HEK293 (cell line): ENCODE results near the gene ETV7.
A peak's percentile ranks its signal among the peaks of the same experiment; 100 is the strongest.

Source experiments
- CTCF ChIA-PET: fragments of 350-600 bp; formaldehyde crosslinking; extraction: SDS; loops from one replicate; lab custom pipeline; 2021; ENCODE audit warnings: antibody characterized with exemption; lab: Yijun Ruan, JAX
- POLR2A ChIA-PET: fragments of 300-600 bp; formaldehyde crosslinking; extraction: SDS; loops from one replicate; lab custom pipeline; 2020; ENCODE audit warnings: antibody characterized with exemption, inconsistent platforms; lab: Yijun Ruan, JAX
- H3K27ac ChIP-seq: fragments of 200-500 bp; sonication (Bioruptor generic); 2 replicates; pipeline ENCODE4 v1.5.1; 2014; ENCODE audit warnings: low read depth, low read length, control low read depth, inconsistent platforms; ENCODE audit errors: extremely low read depth
- H3K36me3 ChIP-seq, 2 experiments: fragments of 200-500 bp in 1 of 2; sonication (Bioruptor generic) in 1 of 2; 1 replicate in 1 of 2; 2 replicates in 1 of 2; pipeline ENCODE4 v1.5.1; 2014 to 2017; ENCODE audit warnings: inconsistent platforms in 2 of 2, low read length in 2 of 2; ENCODE audit not compliant: control insufficient read depth in 2 of 2, insufficient read depth in 1 of 2
- H3K4me1 ChIP-seq: fragments of 200-500 bp; sonication (Bioruptor generic); 2 replicates; pipeline ENCODE4 v1.5.1; 2014; ENCODE audit warnings: mild to moderate bottlenecking, low read length, inconsistent platforms; ENCODE audit not compliant: control insufficient read depth, insufficient read depth
- H3K4me3 ChIP-seq: 2 replicates; pipeline ENCODE4 v1.5.1; 2011; ENCODE audit warnings: low read depth, mild to moderate bottlenecking, control low read depth, low read length, moderate library complexity
- H3K9me3 ChIP-seq: fragments of 200-500 bp; sonication (Bioruptor generic); 2 replicates; pipeline ENCODE4 v1.5.1; 2014; ENCODE audit warnings: low read depth, low read length, inconsistent platforms; ENCODE audit not compliant: control insufficient read depth, insufficient read depth
- FEZF1 ChIP-seq: fragments of 450-650 bp; formaldehyde crosslinking; IDR thresholded peaks from 2 replicates; pipeline ENCODE4 v1.5.1; 2016; ENCODE audit warnings: missing biosample characterization, missing genetic modification characterization
- KLF9 ChIP-seq: fragments of 450-650 bp; formaldehyde crosslinking; IDR thresholded peaks from 2 replicates; pipeline ENCODE4 v1.5.1; 2016; ENCODE audit warnings: missing biosample characterization, missing genetic modification characterization, low read depth
- PRDM2 ChIP-seq: fragments of 450-650 bp; formaldehyde crosslinking; IDR thresholded peaks from 2 replicates; pipeline ENCODE4 v1.5.1; 2016; ENCODE audit warnings: missing biosample characterization, missing genetic modification characterization, borderline replicate concordance
- SETDB1 ChIP-seq: IDR thresholded peaks from one replicate; pipeline ENCODE4 v1.6.1; 2017; ENCODE audit warnings: mild to moderate bottlenecking, low read length, moderate library complexity, mixed read lengths; ENCODE audit not compliant: insufficient read length
- SP7 ChIP-seq: fragments of 450-650 bp; formaldehyde crosslinking; IDR thresholded peaks from 2 replicates; pipeline ENCODE4 v1.5.1; 2016; ENCODE audit warnings: missing biosample characterization, missing genetic modification characterization
- YY1 ChIP-seq: fragments of 450-650 bp; formaldehyde crosslinking; IDR thresholded peaks from 2 replicates; pipeline ENCODE4 v1.5.1; 2018; ENCODE audit warnings: missing biosample characterization, missing genetic modification characterization
- ZBTB20 ChIP-seq: fragments of 450-650 bp; formaldehyde crosslinking; IDR thresholded peaks from 2 replicates; pipeline ENCODE4 v1.5.1; 2016; ENCODE audit warnings: missing biosample characterization, missing genetic modification characterization
- ZBTB48 ChIP-seq: fragments of 450-650 bp; formaldehyde crosslinking; IDR thresholded peaks from 2 replicates; pipeline ENCODE4 v1.5.1; 2016; ENCODE audit warnings: missing biosample characterization, missing genetic modification characterization
- ZFP37 ChIP-seq: fragments of 450-650 bp; formaldehyde crosslinking; IDR thresholded peaks from 2 replicates; pipeline ENCODE4 v1.5.1; 2016; ENCODE audit warnings: missing biosample characterization, missing genetic modification characterization
- ZFP41 ChIP-seq: fragments of 450-650 bp; formaldehyde crosslinking; IDR thresholded peaks from 2 replicates; pipeline ENCODE4 v1.5.1; 2016; ENCODE audit warnings: missing biosample characterization, missing genetic modification characterization, borderline replicate concordance
- ZNF133 ChIP-seq: fragments of 450-650 bp; formaldehyde crosslinking; IDR thresholded peaks from 2 replicates; pipeline ENCODE4 v1.5.1; 2016; ENCODE audit warnings: missing biosample characterization, missing genetic modification characterization
- ZNF335 ChIP-seq: fragments of 450-650 bp; formaldehyde crosslinking; conservative IDR thresholded peaks from 2 replicates; pipeline ENCODE4 v1.5.1; 2016; ENCODE audit warnings: missing biosample characterization, missing genetic modification characterization
- ZNF510 ChIP-seq: fragments of 450-650 bp; formaldehyde crosslinking; IDR thresholded peaks from 2 replicates; pipeline ENCODE4 v1.5.1; 2018; ENCODE audit warnings: mild to moderate bottlenecking, missing genetic modification characterization, missing biosample characterization; ENCODE audit not compliant: insufficient replicate concordance
- ZNF692 ChIP-seq: fragments of 450-650 bp; formaldehyde crosslinking; IDR thresholded peaks from 2 replicates; pipeline ENCODE4 v1.5.1; 2016; ENCODE audit warnings: missing biosample characterization, missing genetic modification characterization
- ZXDB ChIP-seq: fragments of 450-650 bp; formaldehyde crosslinking; IDR thresholded peaks from 2 replicates; pipeline ENCODE4 v1.5.1; 2016; ENCODE audit warnings: missing biosample characterization, missing genetic modification characterization

The ETV7 gene

GRCh38 chr6:36350681-36351571 is 36.5 kb downstream of the ETV7 start:
- 0 out of 2 replicates have a peak overlapping the region, but pooled peaks have one; percentile 6 for H3K27ac ChIP-seq

GRCh38 chr6:36350082-36350481 is 37.4 kb downstream of the ETV7 start:
- H3K27ac ChIP-seq = no peak overlapping the region
- no peaks in the 10 kb centered on the region for H3K9me3 ChIP-seq
- TF ChIP-seq ZNF133 (tag by site-specific recombination) (no peak), KLF9 (tag by site-specific recombination) (no peak), ZFP37 (tag by site-specific recombination) (no peak), ZFP41 (tag by site-specific recombination) (no peak), ZNF510 (tag by site-specific recombination) (no peak), YY1 (no peak), ZNF692 (tag by site-specific recombination) (no peak), ZBTB48 (tag by site-specific recombination) (no peak)
- ChIA-PET CTCF (interaction anchor here (0.6 to 17.7 kb wide), 5 partner anchors 8 to 145 kb away, joined by 3 to 234 read pairs (median 14); no protein-coding TSS in a partner anchor), POLR2A (interaction anchor here (1.0 kb wide), 1 partner anchor 9 kb away, joined by 5 read pairs; no protein-coding TSS in a partner anchor)
- H3K4me1 ChIP-seq = peaks cover 3% of the 10 kb centered on the region; the same call in 1 of the 2 replicates
- no peaks in the 10 kb centered on the region for H3K36me3 ChIP-seq
- H3K4me3 ChIP-seq = no peak overlapping the region

More at GRCh38 chr6:36350681-36351571, 36.5 kb downstream of the ETV7 start:
- Histone ChIP-seq H3K4me1 (peaks cover 3% of the 10 kb centered on the region; the same call in 1 of the 2 replicates), H3K4me3 (no peak overlapping the region), H3K36me3 (no peaks in the 10 kb centered on the region), H3K9me3 (no peaks in the 10 kb centered on the region)
- ChIA-PET POLR2A (interaction anchor here (1.0 kb wide), 1 partner anchor 10 kb away, joined by 5 read pairs; no protein-coding TSS in a partner anchor), CTCF (interaction anchor here (0.5 to 17.7 kb wide), 8 partner anchors 7 to 145 kb away, joined by 3 to 234 read pairs (median 4); partner anchors contain the start of gene BNIP5)
- TF ChIP-seq ZBTB20 (no peak), FEZF1 (tag by site-specific recombination) (0 out of 2 replicates have a peak, but pooled peaks have one; percentile 10), SETDB1 (no peak), ZXDB (tag by site-specific recombination) (0 out of 2 replicates have a peak, but pooled peaks have one; percentile 16), ZNF335 (tag by site-specific recombination) (no peak), SP7 (tag by site-specific recombination) (peak; percentile 57)

GRCh38 chr6:36349240-36349639 is 38.2 kb downstream of the ETV7 start:
- Histone ChIP-seq H3K27ac (no peak overlapping the region), H3K36me3 (no peaks in the 10 kb centered on the region), H3K4me1 (peaks cover 3% of the 10 kb centered on the region; the same call in 1 of the 2 replicates), H3K9me3 (no peaks in the 10 kb centered on the region), H3K4me3 (no peak overlapping the region)
- ChIA-PET CTCF (interaction anchor here (4.2 to 17.7 kb wide), 2 partner anchors 8 to 9 kb away, joined by 39 to 234 read pairs; no protein-coding TSS in a partner anchor), POLR2A (no interaction called here)
- no peak for TF ChIP-seq PRDM2 (tag by site-specific recombination)
